D721Med (cell line): ENCODE data around the gene COG5.
A peak's percentile ranks its signal among the peaks of the same experiment; 100 is the strongest.

Source experiments
- DNase-seq: peaks from one replicate; pipeline ENCODE4 v3.0.0; 2011; ENCODE audit warnings: low spot score; ENCODE audit not compliant: insufficient read length
- FAIRE-seq: peaks from 2 replicates; lab custom pipeline; 2011; peaks lifted over from hg19 to GRCh38; lab: Jason Lieb, UNC
- CTCF ChIP-seq: IDR thresholded peaks from 2 replicates; pipeline ENCODE4 v1.5.1; 2012; ENCODE audit warnings: mild to moderate bottlenecking, control low read depth; ENCODE audit not compliant: insufficient read depth; ENCODE audit errors: missing control alignments

The COG5 gene

GRCh38 chr7:107167483-107168232 lies 396.1 kb downstream of the COG5 start:
- FAIRE-seq, result peak; percentile 21
- DNase-seq, result no peak
- TF ChIP-seq CTCF, result peak; percentile 26

- no peak for TF ChIP-seq CTCF
- no peak for FAIRE-seq
- no peak for DNase-seq
These were observed 396.8 kb downstream of the COG5 start for GRCh38 chr7:107166736-107167426.

- FAIRE-seq (no peak), DNase-seq (no peak)
- TF ChIP-seq CTCF, result no peak
These were observed 398.4 kb downstream of the COG5 start for GRCh38 chr7:107165341-107165740.

GRCh38 chr7:107164092-107164491 lies 399.6 kb downstream of the COG5 start:
- no peak for TF ChIP-seq CTCF
- DNase-seq (no peak), FAIRE-seq (no peak)

- no peak for FAIRE-seq
- no peak for TF ChIP-seq CTCF
- DNase-seq, result no peak
These were observed 401.2 kb downstream of the COG5 start for GRCh38 chr7:107162475-107162874.

- FAIRE-seq (no peak), DNase-seq (no peak)
- TF ChIP-seq CTCF, result no peak
These were observed 402.3 kb downstream of the COG5 start for GRCh38 chr7:107161415-107161814.

GRCh38 chr7:107160389-107160788 lies 403.3 kb downstream of the COG5 start:
- no peak for TF ChIP-seq CTCF
- no peak for FAIRE-seq

More at GRCh38 chr7:107160389-107160788, 403.3 kb downstream of the COG5 start:
- DNase-seq, result no peak
